SJCRH30 (cell line): Measurements from ENCODE around the gene NMT1. TPM values are rescaled to one million over a fixed set of nuclear protein-coding genes. Genes with fewer than 3 reads are reported as not detected.

Experiments used
- DNase-seq, 2 experiments: peaks; one replicate each; pipeline ENCODE4 v3.0.0-alpha.2; 2015 to 2020
- H3K27ac ChIP-seq: fragments of 250-450 bp; sonication (Bioruptor Pico); 2 replicates; pipeline ENCODE4 v1.5.1; 2020; ENCODE audit warnings: mild to moderate bottlenecking, moderate library complexity
- H3K27me3 ChIP-seq: fragments of 250-450 bp; sonication (Bioruptor Pico); 2 replicates; pipeline ENCODE4 v1.5.1; 2020; ENCODE audit warnings: mild to moderate bottlenecking, moderate library complexity
- H3K36me3 ChIP-seq: fragments of 250-450 bp; sonication (Bioruptor Pico); 2 replicates; pipeline ENCODE4 v1.5.1; 2020; ENCODE audit warnings: mild to moderate bottlenecking, moderate library complexity
- H3K4me1 ChIP-seq: fragments of 250-450 bp; sonication (Bioruptor Pico); 2 replicates; pipeline ENCODE4 v1.5.1; 2020; ENCODE audit warnings: mild to moderate bottlenecking, moderate library complexity
- H3K4me3 ChIP-seq: fragments of 250-450 bp; sonication (Bioruptor Pico); 2 replicates; pipeline ENCODE4 v1.5.1; 2020; ENCODE audit warnings: mild to moderate bottlenecking, moderate library complexity
- H3K9me3 ChIP-seq: fragments of 250-450 bp; sonication (Bioruptor Pico); replicated peaks from 2 replicates; pipeline ENCODE4 v1.5.1; 2020; ENCODE audit warnings: mild to moderate bottlenecking, moderate library complexity
- total RNA-seq: library from RNA; depleted of rRNA; stranded (reverse); fragments of >200 nt; shearing (Covaris generic); gene quantifications from 2 replicates; pipeline ENCODE4 v1.2.3, GENCODE V29; 2014

The NMT1 gene
- total RNA-seq, 1 experiment from 2014 or later = 72.0 TPM

DNA sequence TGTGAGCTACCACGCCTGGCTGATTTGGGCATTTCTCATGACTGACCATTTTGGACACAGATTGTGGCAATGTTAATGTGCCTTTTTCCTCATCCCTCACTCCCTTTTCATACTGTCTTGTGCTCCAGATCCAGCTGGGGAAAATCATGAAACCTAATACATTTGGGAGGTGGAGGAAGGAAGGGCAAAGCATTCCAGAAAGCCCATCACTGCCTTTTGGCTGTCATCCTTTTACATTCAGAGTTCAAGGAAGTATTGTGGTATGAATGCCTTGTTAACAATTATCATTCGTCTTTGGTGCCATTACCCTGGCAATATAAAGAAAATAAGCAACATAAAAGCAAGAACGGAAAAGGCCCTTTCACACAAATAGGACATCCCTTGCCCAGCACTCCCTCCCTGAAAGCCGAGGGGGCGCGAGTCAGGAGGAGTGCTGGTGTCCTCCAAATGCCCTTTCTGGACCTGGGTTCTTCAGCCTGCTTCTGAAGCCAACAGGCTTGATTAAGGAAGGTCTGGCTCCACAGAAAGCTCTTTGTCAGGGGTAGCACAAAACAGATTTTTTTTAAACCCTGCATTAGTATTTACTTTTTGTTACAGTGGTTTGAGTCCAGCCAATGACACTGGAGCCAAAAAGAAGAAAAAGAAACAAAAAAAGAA lies 20.1 kb downstream of the NMT1 start:
- Histone ChIP-seq H3K4me3 (no peak overlapping the region), H3K27me3 (no peaks in the 10 kb centered on the region), H3K27ac (no peak overlapping the region), H3K4me1 (no peaks in the 10 kb centered on the region), H3K9me3 (peaks cover 3% of the 10 kb centered on the region; the same call in 1 of the 2 replicates), H3K36me3 (peaks cover 58% of the 10 kb centered on the region)
- DNase-seq = no peak

DNA sequence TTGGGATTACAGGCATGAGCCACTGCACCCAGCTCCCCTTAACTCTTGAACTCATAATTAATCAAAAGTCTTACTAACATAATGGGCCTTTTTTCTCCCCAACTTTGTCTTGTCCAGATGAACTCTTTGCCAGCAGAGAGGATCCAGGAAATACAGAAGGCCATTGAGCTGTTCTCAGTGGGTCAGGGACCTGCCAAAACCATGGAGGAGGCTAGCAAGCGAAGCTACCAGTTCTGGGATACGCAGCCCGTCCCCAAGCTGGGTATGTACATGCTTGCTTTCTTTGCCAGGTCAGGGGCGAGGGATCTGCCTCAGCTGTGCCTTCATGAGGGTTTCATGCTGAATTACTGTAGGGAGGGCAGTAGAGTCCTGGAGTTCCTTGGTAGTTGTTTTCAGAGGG lies 25.3 kb downstream of the NMT1 start:
- Histone ChIP-seq H3K27ac (no peak overlapping the region), H3K36me3 (peaks cover 78% of the 10 kb centered on the region), H3K4me3 (no peak overlapping the region)

DNA sequence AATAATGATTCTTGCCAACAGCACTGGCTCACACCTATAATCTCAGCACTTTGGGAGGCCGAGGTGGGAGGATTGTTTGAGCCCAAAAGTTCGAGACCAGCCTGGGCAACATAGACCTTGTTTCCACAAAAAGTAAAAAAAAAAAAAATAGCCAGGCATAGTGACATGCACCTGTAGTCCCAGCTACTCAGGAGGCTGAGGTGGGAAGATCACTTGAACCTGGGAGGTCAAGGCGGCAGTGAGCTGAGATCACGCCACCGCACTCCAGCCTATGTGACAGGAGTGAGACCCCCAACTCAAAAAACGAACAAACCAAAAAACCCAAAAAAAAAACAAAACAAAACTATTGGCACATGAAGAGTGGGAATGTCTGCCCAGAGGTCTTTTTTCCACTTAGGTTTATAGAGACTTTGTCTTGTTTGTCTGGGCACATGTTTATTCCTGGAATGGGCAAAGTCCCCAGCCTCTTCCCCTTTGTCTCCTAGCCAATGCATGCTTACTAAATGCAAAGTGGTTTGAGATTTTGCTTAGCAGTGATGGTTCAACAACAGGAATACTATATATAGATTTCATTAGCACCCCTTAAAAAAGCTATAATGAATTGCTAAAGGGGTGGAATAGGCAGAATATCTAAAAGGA lies 25.9 kb downstream of the NMT1 start:
- Histone ChIP-seq H3K27me3 (no peaks in the 10 kb centered on the region), H3K9me3 (peaks cover 3% of the 10 kb centered on the region; the same call in 1 of the 2 replicates), H3K4me3 (no peak overlapping the region), H3K4me1 (no peaks in the 10 kb centered on the region), H3K36me3 (peaks cover 78% of the 10 kb centered on the region), H3K27ac (no peak overlapping the region)
- DNase-seq = no peak

More for the DNA sequence above, 25.3 kb downstream of the NMT1 start:
- no peaks in the 10 kb centered on the region for H3K4me1 ChIP-seq
- DNase-seq = no peak
- H3K27me3 ChIP-seq = no peaks in the 10 kb centered on the region
- H3K9me3 ChIP-seq = peaks cover 3% of the 10 kb centered on the region; the same call in 1 of the 2 replicates

DNA sequence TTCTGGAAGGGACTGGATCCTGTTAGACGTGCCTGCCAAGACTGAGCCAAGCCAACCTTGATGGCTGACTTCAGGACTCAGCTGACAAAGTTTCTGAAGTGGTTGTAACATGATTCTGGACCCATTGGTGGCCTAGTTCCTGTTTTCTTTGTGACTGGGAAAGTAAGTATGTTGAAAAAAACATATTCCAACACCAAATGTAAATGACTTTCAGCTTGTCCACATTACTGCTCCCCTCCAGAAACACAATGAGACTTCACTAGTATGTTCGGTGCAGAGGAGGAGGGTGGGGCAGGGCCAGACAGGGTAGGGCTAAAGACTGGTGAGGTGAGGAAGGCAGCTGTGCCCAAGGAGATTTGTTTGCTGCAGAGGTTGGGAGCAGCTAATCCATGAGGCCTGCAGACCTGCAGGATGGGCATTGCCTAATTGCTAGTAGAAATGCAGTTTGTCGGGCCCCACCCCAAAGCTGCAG lies 26.4 kb downstream of the NMT1 start:
- Histone ChIP-seq H3K27ac (no peak overlapping the region), H3K4me1 (no peaks in the 10 kb centered on the region), H3K4me3 (no peak overlapping the region), H3K36me3 (peaks cover 75% of the 10 kb centered on the region), H3K27me3 (no peaks in the 10 kb centered on the region), H3K9me3 (peaks cover 3% of the 10 kb centered on the region; the same call in 1 of the 2 replicates)
- DNase-seq = no peak

DNA sequence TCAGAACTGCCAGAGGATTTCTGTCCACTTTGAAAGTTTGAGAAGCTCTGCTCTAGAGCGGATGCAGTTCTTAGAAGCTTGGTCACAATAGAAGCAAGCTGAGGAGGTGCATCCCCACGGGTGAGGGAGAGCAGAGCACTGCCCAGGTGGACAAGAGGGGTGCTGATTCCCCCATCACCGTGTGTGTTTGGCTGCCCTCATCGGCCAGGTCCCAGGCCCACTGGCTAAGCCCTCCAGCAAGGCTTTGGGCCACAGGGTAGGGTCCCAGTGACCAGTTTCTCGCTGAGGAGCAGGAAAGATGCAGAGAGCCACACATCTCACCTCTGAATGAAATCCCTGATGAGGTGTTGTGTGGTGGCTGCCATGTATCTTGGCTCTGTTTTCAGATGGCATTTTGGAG lies 26.9 kb downstream of the NMT1 start:
- peaks cover 3% of the 10 kb centered on the region; the same call in 1 of the 2 replicates for H3K9me3 ChIP-seq

DNA sequence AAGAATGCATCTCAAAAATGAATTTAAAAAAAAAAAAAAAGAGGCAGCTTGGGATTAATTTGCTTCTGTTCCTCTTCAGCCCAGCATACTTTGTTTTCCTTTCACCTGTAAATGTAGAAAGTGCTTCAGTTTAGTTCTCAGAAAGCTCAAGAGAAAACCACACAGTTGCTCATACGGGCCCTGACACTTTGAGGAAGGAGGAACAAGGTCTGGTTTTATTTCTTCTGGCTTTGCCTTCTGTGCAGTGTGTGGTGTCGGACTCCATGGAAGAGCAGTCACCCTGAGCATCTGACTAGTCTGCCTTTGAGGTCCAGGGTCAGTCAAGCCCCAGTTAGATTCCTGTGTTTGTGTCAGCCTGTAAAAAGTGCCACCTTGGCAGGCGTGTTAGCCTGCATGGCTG lies 27.6 kb downstream of the NMT1 start:
- Histone ChIP-seq H3K4me1 (peaks cover 9% of the 10 kb centered on the region; the same call in 1 of the 2 replicates), H3K27me3 (no peaks in the 10 kb centered on the region), H3K9me3 (peaks cover 3% of the 10 kb centered on the region; the same call in 1 of the 2 replicates), H3K27ac (no peak overlapping the region), H3K4me3 (no peak overlapping the region), H3K36me3 (peaks cover 75% of the 10 kb centered on the region)
- no peak for DNase-seq

More for the DNA sequence above, 26.9 kb downstream of the NMT1 start:
- no peak for DNase-seq
- no peak overlapping the region for H3K27ac ChIP-seq
- peaks cover 75% of the 10 kb centered on the region for H3K36me3 ChIP-seq
- no peak overlapping the region for H3K4me3 ChIP-seq
- no peaks in the 10 kb centered on the region for H3K27me3 ChIP-seq
- H3K4me1 ChIP-seq = peaks cover 3% of the 10 kb centered on the region; the same call in 1 of the 2 replicates

GRCh38 chr17:45090711-45091110 lies 29.6 kb downstream of the NMT1 start:
- H3K36me3 ChIP-seq = peaks cover 78% of the 10 kb centered on the region
- H3K27ac ChIP-seq = no peak overlapping the region
- H3K4me1 ChIP-seq = peaks cover 9% of the 10 kb centered on the region; the same call in 1 of the 2 replicates
- H3K9me3 ChIP-seq = no peaks in the 10 kb centered on the region
- no peaks in the 10 kb centered on the region for H3K27me3 ChIP-seq
- no peak for DNase-seq
- H3K4me3 ChIP-seq = no peak overlapping the region

GRCh38 chr17:45091778-45092425 lies 30.8 kb downstream of the NMT1 start:
- DNase-seq = no peak
- no peak overlapping the region for H3K4me3 ChIP-seq
- no peak overlapping the region for H3K27ac ChIP-seq
- peaks cover 79% of the 10 kb centered on the region for H3K36me3 ChIP-seq
- H3K4me1 ChIP-seq = peaks cover 9% of the 10 kb centered on the region; the same call in 1 of the 2 replicates
- no peaks in the 10 kb centered on the region for H3K9me3 ChIP-seq
- no peaks in the 10 kb centered on the region for H3K27me3 ChIP-seq

- peaks cover 9% of the 10 kb centered on the region; the same call in 1 of the 2 replicates for H3K4me1 ChIP-seq
- H3K36me3 ChIP-seq = peaks cover 81% of the 10 kb centered on the region
- no peaks in the 10 kb centered on the region for H3K9me3 ChIP-seq
- H3K27me3 ChIP-seq = no peaks in the 10 kb centered on the region
- DNase-seq = peak; percentile 27 to 33
- H3K4me3 ChIP-seq = no peak overlapping the region
- peak overlapping the region; percentile 8; the same call in 1 of the 2 replicates for H3K27ac ChIP-seq
Observed at GRCh38 chr17:45092911-45093430, 31.9 kb downstream of the NMT1 start.

GRCh38 chr17:45093444-45094110 lies 32.5 kb downstream of the NMT1 start:
- H3K36me3 ChIP-seq = peaks cover 87% of the 10 kb centered on the region
- no peak overlapping the region for H3K4me3 ChIP-seq
- no peak for DNase-seq
- H3K27me3 ChIP-seq = no peaks in the 10 kb centered on the region
- H3K4me1 ChIP-seq = peaks cover 9% of the 10 kb centered on the region; the same call in 1 of the 2 replicates
- H3K9me3 ChIP-seq = no peaks in the 10 kb centered on the region
- H3K27ac ChIP-seq = peak overlapping the region; percentile 8; the same call in 1 of the 2 replicates

DNA sequence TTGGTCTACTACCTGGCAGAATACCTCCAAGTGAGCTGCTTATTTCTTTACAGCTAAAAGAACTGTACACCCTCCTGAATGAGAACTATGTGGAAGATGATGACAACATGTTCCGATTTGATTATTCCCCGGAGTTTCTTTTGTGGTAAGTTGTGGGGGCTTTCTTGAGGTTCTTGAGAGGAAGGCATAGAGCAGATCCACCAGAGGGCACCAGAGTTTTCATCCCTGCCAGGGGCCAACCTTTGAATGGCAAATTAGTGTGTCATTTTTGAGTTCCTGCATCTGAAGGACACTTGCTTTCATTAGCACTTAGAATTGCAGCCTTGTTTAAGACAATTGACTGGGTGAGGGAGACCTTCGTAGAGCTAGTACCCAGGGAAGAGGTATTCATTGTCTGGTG lies 35.0 kb downstream of the NMT1 start:
- Histone ChIP-seq H3K9me3 (no peaks in the 10 kb centered on the region), H3K27ac (no peak overlapping the region), H3K36me3 (peaks cover 90% of the 10 kb centered on the region), H3K4me1 (peaks cover 9% of the 10 kb centered on the region; the same call in 1 of the 2 replicates), H3K4me3 (no peak overlapping the region), H3K27me3 (no peaks in the 10 kb centered on the region)
- DNase-seq = peak in 1 of 2 experiments; percentile 44

DNA sequence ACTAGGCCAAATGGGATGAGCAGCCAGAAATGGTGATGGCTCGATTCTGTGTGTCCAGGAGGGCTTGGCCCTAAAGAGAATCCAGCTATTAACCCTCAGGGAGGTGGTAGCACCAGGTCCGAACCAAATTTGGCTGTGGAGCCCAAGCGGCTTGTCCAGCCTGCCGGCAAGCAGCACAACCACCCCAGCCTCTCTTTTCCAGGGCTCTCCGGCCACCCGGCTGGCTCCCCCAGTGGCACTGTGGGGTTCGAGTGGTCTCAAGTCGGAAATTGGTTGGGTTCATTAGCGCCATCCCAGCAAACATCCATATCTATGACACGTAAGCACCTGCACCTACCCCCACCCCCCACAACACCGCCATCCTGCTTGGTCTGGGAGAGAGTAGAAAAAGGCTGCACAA lies 35.8 kb downstream of the NMT1 start:
- Histone ChIP-seq H3K4me1 (peaks cover 9% of the 10 kb centered on the region; the same call in 1 of the 2 replicates), H3K9me3 (no peaks in the 10 kb centered on the region), H3K27me3 (no peaks in the 10 kb centered on the region), H3K4me3 (no peak overlapping the region), H3K36me3 (peaks cover 88% of the 10 kb centered on the region), H3K27ac (no peak overlapping the region)
- no peak for DNase-seq

DNA sequence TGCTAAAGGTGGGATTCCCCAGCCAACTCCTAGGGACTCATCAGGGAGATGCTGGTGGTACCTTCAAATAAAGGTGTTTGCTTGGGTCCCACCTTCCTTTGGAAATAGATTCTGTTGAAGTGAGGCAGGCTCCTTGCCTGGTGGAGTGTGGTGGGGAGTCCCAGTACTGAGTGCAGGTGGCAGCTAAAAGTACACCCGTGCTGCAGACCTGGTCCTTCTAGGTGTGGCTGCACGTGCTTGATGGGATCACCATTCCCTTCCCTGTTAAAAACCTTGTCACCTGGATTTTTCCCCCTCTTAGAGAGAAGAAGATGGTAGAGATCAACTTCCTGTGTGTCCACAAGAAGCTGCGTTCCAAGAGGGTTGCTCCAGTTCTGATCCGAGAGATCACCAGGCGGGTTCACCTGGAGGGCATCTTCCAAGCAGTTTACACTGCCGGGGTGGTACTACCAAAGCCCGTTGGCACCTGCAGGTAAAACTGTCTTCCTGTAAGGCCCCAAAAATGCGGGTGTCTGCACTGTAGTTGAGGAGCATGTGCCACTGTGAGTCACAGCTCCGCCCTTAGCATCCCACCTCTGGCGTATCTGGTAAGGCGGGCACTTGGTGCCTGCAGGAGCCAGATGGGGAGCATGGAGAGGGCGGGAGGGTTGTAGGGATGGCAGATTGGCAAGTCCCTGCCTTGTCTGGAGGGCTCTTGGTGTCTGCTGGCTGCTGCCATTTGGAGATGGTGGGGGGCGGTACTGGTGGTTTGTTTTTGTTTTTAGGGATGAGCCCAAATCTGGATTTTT lies 37.2 kb downstream of the NMT1 start:
- H3K4me1 ChIP-seq = peaks cover 3% of the 10 kb centered on the region; the same call in 1 of the 2 replicates

More for the DNA sequence above, 37.2 kb downstream of the NMT1 start:
- no peak overlapping the region for H3K27ac ChIP-seq
- H3K4me3 ChIP-seq = no peak overlapping the region
- DNase-seq = no peak
- H3K27me3 ChIP-seq = no peaks in the 10 kb centered on the region
- H3K36me3 ChIP-seq = peaks cover 91% of the 10 kb centered on the region
- H3K9me3 ChIP-seq = no peaks in the 10 kb centered on the region
